Thoracic aorta (tissue), 2 donors: ENCODE results near the gene MTUS2. TPM values are rescaled to one million over a fixed set of nuclear protein-coding genes. Genes with fewer than 3 reads are reported as not detected.

Experiments
- ATAC-seq: fragments of 150-250 bp; one replicate; pipeline ENCODE4 v1.8.0; 2017; ENCODE audit warnings: low read depth; ENCODE audit not compliant: insufficient number of reproducible peaks, low FRiP score
- DNase-seq: peaks from one replicate; pipeline ENCODE4 v3.0.0-alpha.2; 2020; ENCODE audit warnings: low spot score
- H3K27ac ChIP-seq, 2 donors: fragments of 200-600 bp; sonication (generic); 1 replicate in 1 of 2; 2 replicates in 1 of 2; pipeline ENCODE4 v1.5.1; 2016; ENCODE audit warnings: mild to moderate bottlenecking in 2 of 2, moderate library complexity in 2 of 2
- H3K27me3 ChIP-seq: fragments of 200-600 bp; sonication (generic); replicated peaks from 2 replicates; pipeline ENCODE4 v1.6.0; 2016; ENCODE audit warnings: mild to moderate bottlenecking; ENCODE audit not compliant: insufficient read depth
- H3K36me3 ChIP-seq: fragments of 200-600 bp; sonication (generic); one replicate; pipeline ENCODE4 v1.5.1; 2016
- H3K4me1 ChIP-seq, 2 donors: fragments of 200-600 bp; sonication (generic); 1 replicate in 1 of 2; 2 replicates in 1 of 2; pipeline versions ENCODE4 v1.5.1 to v1.6.0; 2016; ENCODE audit warnings: low read depth in 2 of 2, mild to moderate bottlenecking in 1 of 2; ENCODE audit not compliant: control insufficient read depth in 1 of 2
- H3K4me3 ChIP-seq: fragments of 200-600 bp; sonication (generic); 2 replicates; pipeline ENCODE4 v1.5.1; 2016; ENCODE audit warnings: mild to moderate bottlenecking
- H3K9me3 ChIP-seq: fragments of 200-600 bp; sonication (generic); 2 replicates; pipeline ENCODE4 v1.5.1; 2016
- total RNA-seq, 2 donors: library from RNA; depleted of rRNA; stranded (reverse); fragments of >200 nt; gene quantifications; one replicate each; pipeline versions ENCODE4 v1.1.0 to v1.2.3, GENCODE V29; 2016
- TF ChIP-seq, protein P1 (sequence below): fragments of 200-600 bp; sonication (generic); IDR thresholded peaks from one replicate; pipeline ENCODE4 v1.5.1; 2019; ENCODE audit warnings: antibody characterized with exemption

MTUS2 gene
- total RNA-seq, 2 donors from 2014 or later = 14.9 to 26.4 TPM

- peaks cover 0 to 3% of the 10 kb centered on the region in 2 donors for H3K4me1 ChIP-seq
- H3K9me3 ChIP-seq = peaks cover 3% of the 10 kb centered on the region
- no peaks in the 10 kb centered on the region for H3K36me3 ChIP-seq
- H3K4me3 ChIP-seq = no peak overlapping the region
- ATAC-seq = no peak
- DNase-seq = no peak
- H3K27me3 ChIP-seq = no peaks in the 10 kb centered on the region
- no peak overlapping the region for H3K27ac ChIP-seq
- TF ChIP-seq, protein P1, sequence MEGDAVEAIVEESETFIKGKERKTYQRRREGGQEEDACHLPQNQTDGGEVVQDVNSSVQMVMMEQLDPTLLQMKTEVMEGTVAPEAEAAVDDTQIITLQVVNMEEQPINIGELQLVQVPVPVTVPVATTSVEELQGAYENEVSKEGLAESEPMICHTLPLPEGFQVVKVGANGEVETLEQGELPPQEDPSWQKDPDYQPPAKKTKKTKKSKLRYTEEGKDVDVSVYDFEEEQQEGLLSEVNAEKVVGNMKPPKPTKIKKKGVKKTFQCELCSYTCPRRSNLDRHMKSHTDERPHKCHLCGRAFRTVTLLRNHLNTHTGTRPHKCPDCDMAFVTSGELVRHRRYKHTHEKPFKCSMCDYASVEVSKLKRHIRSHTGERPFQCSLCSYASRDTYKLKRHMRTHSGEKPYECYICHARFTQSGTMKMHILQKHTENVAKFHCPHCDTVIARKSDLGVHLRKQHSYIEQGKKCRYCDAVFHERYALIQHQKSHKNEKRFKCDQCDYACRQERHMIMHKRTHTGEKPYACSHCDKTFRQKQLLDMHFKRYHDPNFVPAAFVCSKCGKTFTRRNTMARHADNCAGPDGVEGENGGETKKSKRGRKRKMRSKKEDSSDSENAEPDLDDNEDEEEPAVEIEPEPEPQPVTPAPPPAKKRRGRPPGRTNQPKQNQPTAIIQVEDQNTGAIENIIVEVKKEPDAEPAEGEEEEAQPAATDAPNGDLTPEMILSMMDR = no peak
Measured at GRCh38 chr13:29156136-29156535, 336.0 kb downstream of the MTUS2 start.

- ATAC-seq (no peak), DNase-seq (no peak)
- H3K27ac ChIP-seq = no peak overlapping the region
- no peaks in the 10 kb centered on the region for H3K4me1 ChIP-seq
- H3K9me3 ChIP-seq = no peaks in the 10 kb centered on the region
- TF ChIP-seq, protein P1 = no peak
- H3K36me3 ChIP-seq = no peaks in the 10 kb centered on the region
- H3K4me3 ChIP-seq = no peak overlapping the region
- H3K27me3 ChIP-seq = no peaks in the 10 kb centered on the region
Measured at GRCh38 chr13:29159871-29160270, 339.7 kb downstream of the MTUS2 start.

DNA sequence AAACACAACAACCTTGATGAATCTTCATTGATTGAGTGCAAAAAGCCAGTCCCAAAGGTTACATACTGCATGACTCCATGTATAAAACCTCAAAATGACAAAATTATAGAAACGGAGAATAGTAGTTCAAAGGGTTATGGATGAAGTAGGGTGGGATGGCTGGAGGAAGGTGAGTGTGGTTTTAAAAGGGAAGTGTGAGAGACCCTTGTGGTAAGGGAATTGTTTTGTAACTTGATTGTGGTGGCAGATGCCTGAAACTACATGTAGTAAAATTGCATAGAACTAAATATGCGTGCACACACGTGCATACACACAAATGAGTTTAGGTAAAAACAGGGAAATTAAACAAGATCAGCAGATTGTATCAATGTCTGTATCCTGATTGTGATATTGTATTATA lies 340.7 kb downstream of the MTUS2 start:
- no peaks in the 10 kb centered on the region for H3K4me1 ChIP-seq
- TF ChIP-seq, protein P1 = no peak

GRCh38 chr13:29161676-29162075 lies 341.5 kb downstream of the MTUS2 start:
- Histone ChIP-seq H3K9me3 (no peaks in the 10 kb centered on the region), H3K27ac (no peak overlapping the region), H3K36me3 (no peaks in the 10 kb centered on the region), H3K4me1 (no peaks in the 10 kb centered on the region), H3K27me3 (no peaks in the 10 kb centered on the region), H3K4me3 (no peak overlapping the region)
- ATAC-seq (no peak), DNase-seq (no peak)
- TF ChIP-seq, protein P1 = no peak

More for the DNA sequence above, 340.7 kb downstream of the MTUS2 start:
- ATAC-seq (no peak), DNase-seq (no peak)
- no peak overlapping the region for H3K4me3 ChIP-seq
- H3K9me3 ChIP-seq = no peaks in the 10 kb centered on the region
- no peaks in the 10 kb centered on the region for H3K27me3 ChIP-seq
- no peak overlapping the region for H3K27ac ChIP-seq
- H3K36me3 ChIP-seq = no peaks in the 10 kb centered on the region

GRCh38 chr13:29162638-29163235 lies 342.6 kb downstream of the MTUS2 start:
- TF ChIP-seq, protein P1 = no peak
- ATAC-seq (no peak), DNase-seq (no peak)
- H3K27me3 ChIP-seq = no peaks in the 10 kb centered on the region
- no peaks in the 10 kb centered on the region for H3K4me1 ChIP-seq
- H3K36me3 ChIP-seq = no peaks in the 10 kb centered on the region
- H3K4me3 ChIP-seq = no peak overlapping the region
- no peaks in the 10 kb centered on the region for H3K9me3 ChIP-seq
- H3K27ac ChIP-seq = no peak overlapping the region
